Measurements from ENCODE around the gene STK16. TPM values are rescaled to one million over a fixed set of nuclear protein-coding genes. Genes with fewer than 3 reads are reported as not detected.

The STK16 gene
- total and polyA plus RNA-seq, 2 donors = 21.4 to 55.1 TPM

DNA sequence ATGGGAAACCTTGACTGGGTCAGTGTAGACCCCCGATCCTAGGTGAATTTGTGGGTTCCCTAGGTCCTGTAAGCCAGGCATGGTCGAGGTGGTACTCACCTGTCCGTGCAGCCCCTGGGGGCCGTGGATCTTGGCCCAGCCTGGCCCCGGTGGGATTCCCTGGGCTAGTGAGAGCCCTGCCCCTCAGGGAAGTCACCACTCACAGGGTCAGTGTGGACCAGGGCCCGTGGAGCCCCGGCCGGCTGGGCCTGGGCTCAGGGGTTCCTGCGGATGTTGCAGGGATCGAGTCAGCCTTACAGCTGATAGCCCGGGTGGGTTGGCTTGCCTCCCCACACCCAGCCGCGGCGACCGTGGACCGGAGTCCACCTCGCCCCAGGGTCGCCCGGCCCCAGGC, 16.4 kb upstream of the STK16 start:
- WGBS = 3% methylated on average over 19 of the region's 19 CpGs
- peak overlapping the region; percentile 70 to 99 for H3K4me3 ChIP-seq (ENCODE audit: low read length in 2 of 2)
- peaks cover 16 to 23% of the 10 kb centered on the region in 2 donors for H3K4me1 ChIP-seq (ENCODE audit: control insufficient read depth in 2 of 2, insufficient read depth in 2 of 2, low read length in 2 of 2)
- H3K27me3 ChIP-seq (ENCODE audit: control insufficient read depth in 2 of 2, insufficient read depth in 1 of 2, low read length in 1 of 2) = no peaks in the 10 kb centered on the region
- H3K27ac ChIP-seq (ENCODE audit: low read depth in 1 of 2, low read length in 1 of 2) = peak overlapping the region; percentile 60 to 99
- H3K9me3 ChIP-seq (ENCODE audit: control insufficient read depth in 2 of 2, insufficient read depth in 1 of 2, low read length in 1 of 2) = no peaks in the 10 kb centered on the region
- H3K36me3 ChIP-seq (ENCODE audit: control insufficient read depth in 2 of 2, insufficient read depth in 2 of 2, low read length in 1 of 2) = peaks cover 55 to 56% of the 10 kb centered on the region in 2 donors
- no peak for DNase-seq (ENCODE audit: low read depth in 6 of 9, low spot score in 9 of 9)

DNA sequence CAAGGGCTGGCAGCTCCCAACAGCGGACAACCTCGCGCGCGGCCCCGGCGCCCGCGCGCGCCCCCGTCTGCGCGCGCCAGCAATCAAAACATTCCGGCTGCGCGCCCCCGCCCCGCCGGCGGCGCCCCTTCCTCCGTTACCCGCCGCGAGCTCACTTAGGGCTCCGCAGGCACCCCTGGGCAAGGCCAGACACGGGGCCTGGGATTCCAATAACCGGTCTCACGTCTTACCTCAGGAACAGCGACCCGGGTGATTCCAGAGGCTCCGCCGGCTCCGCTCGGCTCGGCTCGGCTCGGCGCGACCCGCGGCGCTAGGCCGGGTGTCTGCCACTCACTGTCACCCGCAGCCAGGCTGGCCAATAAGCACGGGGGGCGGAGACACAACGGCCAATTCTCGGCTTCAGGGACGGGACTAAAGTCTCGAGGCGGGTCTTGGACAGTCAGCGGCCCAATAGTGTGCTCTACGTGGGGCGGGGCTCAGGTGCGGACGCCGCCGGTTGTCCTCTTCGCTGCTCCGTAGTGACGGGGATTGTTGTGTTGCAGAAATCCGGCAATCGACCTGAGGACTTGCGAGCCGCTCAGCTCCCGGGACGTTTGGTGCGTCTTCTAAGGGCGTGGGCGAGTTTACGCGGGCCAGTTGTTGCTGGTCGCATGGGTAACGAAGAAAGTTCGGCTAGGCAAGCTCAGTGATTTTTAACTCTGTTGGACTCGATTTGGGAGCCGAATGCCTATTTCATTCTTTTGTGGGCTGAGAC, 15.8 kb upstream of the STK16 start, which contains the start of the genes ANKZF1 and ATG9A:
ANKZF1 (plus strand) TSS at position 502 of the 754 bp plus-strand sequence. CDS start 452 bp downstream, outside the sequence.
ATG9A (minus strand) TSS at position 332 of the 754 bp plus-strand sequence. CDS start 1,612 bp downstream, outside the sequence.
- no peaks in the 10 kb centered on the region for H3K9me3 ChIP-seq (ENCODE audit: control insufficient read depth in 2 of 2, insufficient read depth in 1 of 2, low read length in 1 of 2)
- DNase-seq (ENCODE audit: low read depth in 6 of 9, low spot score in 9 of 9) = peak; percentile 85 to 99 (median 97)
- H3K36me3 ChIP-seq (ENCODE audit: control insufficient read depth in 2 of 2, insufficient read depth in 2 of 2, low read length in 1 of 2) = peaks cover 55 to 56% of the 10 kb centered on the region in 2 donors
- H3K27ac ChIP-seq (ENCODE audit: low read depth in 1 of 2, low read length in 1 of 2) = peak within 1 kb of the TSS; percentile 89 to 99
- H3K27me3 ChIP-seq (ENCODE audit: control insufficient read depth in 2 of 2, insufficient read depth in 1 of 2, low read length in 1 of 2) = no peaks in the 10 kb centered on the region
- WGBS = under 1% methylated on average over 80 of the region's 80 CpGs
- H3K4me3 ChIP-seq (ENCODE audit: low read length in 2 of 2) = peak within 1 kb of the TSS; percentile 70 to 99
- H3K4me1 ChIP-seq (ENCODE audit: control insufficient read depth in 2 of 2, insufficient read depth in 2 of 2, low read length in 2 of 2) = peaks cover 16 to 23% of the 10 kb centered on the region in 2 donors

DNA sequence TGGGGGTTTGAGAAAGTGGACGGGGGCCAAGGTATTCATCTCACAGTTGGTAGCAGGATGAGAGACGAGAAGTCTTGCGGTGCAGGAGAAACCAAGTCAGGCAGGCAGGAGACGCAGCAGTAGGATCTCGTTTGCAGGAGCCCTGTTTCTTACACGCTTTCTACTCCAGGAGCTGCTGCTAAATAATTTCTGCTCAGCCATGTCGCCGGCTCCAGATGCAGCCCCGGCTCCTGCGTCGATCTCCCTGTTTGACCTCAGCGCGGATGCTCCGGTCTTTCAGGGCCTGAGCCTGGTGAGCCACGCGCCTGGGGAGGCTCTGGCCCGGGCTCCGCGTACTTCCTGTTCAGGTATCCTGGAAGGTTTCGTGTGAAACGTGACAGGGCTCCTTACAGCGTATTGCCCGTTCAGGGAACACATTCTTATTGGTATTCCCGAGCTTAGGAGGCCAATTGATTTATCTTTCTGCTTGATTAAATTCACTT, 15.2 kb upstream of the STK16 start:
- DNase-seq (ENCODE audit: low read depth in 6 of 9, low spot score in 9 of 9) = peak in 2 of 9 donors; percentile 27 to 69
- under 1% methylated on average over 24 of the region's 24 CpGs for WGBS
- Histone ChIP-seq H3K4me3 (ENCODE audit: low read length in 2 of 2) (peak overlapping the region; percentile 70 to 99), H3K36me3 (ENCODE audit: control insufficient read depth in 2 of 2, insufficient read depth in 2 of 2, low read length in 1 of 2) (peaks cover 55 to 56% of the 10 kb centered on the region in 2 donors), H3K9me3 (ENCODE audit: control insufficient read depth in 2 of 2, insufficient read depth in 1 of 2, low read length in 1 of 2) (no peaks in the 10 kb centered on the region), H3K4me1 (ENCODE audit: control insufficient read depth in 2 of 2, insufficient read depth in 2 of 2, low read length in 2 of 2) (peaks cover 16 to 23% of the 10 kb centered on the region in 2 donors), H3K27ac (ENCODE audit: low read depth in 1 of 2, low read length in 1 of 2) (peak overlapping the region; percentile 89 to 96), H3K27me3 (ENCODE audit: control insufficient read depth in 2 of 2, insufficient read depth in 1 of 2, low read length in 1 of 2) (no peaks in the 10 kb centered on the region)

DNA sequence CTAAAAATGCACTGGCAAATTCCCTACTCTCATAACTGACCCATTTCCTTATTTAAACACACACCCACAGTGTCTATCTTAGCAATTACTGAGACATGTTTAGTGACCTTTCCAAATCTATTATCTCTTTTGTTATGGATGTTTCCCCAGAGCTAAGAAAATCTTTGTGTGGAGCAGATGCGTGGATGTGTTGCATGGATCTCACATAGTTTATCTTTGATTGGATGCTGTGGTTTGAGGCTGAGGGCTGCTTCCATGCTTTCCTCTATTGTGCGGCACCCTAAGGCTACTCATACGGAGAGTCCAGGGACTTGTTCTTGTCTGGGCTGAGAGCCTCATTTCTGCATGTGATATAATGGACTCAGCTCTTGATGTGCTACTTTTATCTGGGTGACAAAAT, 10.9 kb upstream of the STK16 start:
- Histone ChIP-seq H3K9me3 (ENCODE audit: control insufficient read depth in 2 of 2, insufficient read depth in 1 of 2, low read length in 1 of 2) (no peaks in the 10 kb centered on the region), H3K4me1 (ENCODE audit: control insufficient read depth in 2 of 2, insufficient read depth in 2 of 2, low read length in 2 of 2) (peaks cover 5 to 9% of the 10 kb centered on the region in 2 donors), H3K36me3 (ENCODE audit: control insufficient read depth in 2 of 2, insufficient read depth in 2 of 2, low read length in 1 of 2) (peaks cover 59 to 71% of the 10 kb centered on the region in 2 donors), H3K27me3 (ENCODE audit: control insufficient read depth in 2 of 2, insufficient read depth in 1 of 2, low read length in 1 of 2) (no peaks in the 10 kb centered on the region), H3K4me3 (ENCODE audit: low read length in 2 of 2) (no peak overlapping the region), H3K27ac (ENCODE audit: low read depth in 1 of 2, low read length in 1 of 2) (no peak overlapping the region)
- DNase-seq (ENCODE audit: low read depth in 6 of 9, low spot score in 9 of 9) = no peak
- WGBS = over 99% methylated on average over 3 of the region's 3 CpGs

DNA sequence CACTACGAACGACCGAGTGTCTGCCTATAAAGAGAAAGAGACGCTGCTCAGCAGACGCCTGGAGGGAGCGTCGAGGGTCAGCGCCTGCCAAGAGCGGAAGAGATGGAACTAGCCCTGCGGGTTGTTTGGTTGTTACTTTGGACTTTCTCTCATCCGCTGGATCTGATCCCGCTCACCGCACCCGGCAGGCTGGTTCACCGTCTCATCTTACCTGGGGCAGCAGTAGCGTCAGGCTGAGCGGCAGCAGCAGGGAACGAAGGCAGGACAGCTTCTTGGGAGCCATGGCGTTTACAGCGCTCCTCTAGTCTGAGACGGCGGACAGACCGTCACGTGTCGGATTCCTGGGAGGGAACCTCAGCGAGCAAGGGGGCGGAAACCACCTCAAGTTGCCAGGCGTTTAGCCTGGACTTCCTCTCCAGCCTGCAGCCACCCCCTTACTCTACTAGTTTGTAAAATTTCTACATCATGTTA, 2.0 kb upstream of the STK16 start:
- no peak for DNase-seq (ENCODE audit: low read depth in 6 of 9, low spot score in 9 of 9)
- Histone ChIP-seq H3K27ac (ENCODE audit: low read depth in 1 of 2, low read length in 1 of 2) (peak overlapping the region in 1 of 2 donors; percentile 26), H3K4me3 (ENCODE audit: low read length in 2 of 2) (no peak overlapping the region)

DNA sequence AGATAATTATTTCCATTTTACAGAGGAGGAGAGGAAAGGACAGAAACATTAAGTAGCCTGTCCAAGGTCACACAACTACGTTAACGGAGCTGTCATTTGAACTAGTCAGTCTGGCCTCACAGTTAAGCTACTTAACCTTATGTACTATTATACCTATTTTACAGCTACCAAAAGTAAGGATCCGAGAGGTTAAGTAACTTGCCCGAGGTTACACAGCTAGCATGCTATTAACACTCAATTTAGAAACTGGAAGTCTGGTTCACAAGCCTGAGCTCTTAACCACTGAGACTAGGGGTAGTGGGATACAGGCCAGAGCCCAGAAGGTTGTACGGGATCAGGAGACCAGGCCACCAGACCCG, 511 bp upstream of the STK16 start:
- H3K36me3 ChIP-seq (ENCODE audit: control insufficient read depth in 2 of 2, insufficient read depth in 2 of 2, low read length in 1 of 2) = peaks cover 7 to 17% of the 10 kb centered on the region in 2 donors
- peaks cover 0 to 2% of the 10 kb centered on the region in 2 donors for H3K27me3 ChIP-seq (ENCODE audit: control insufficient read depth in 2 of 2, insufficient read depth in 1 of 2, low read length in 1 of 2)
- no peak for DNase-seq (ENCODE audit: low read depth in 6 of 9, low spot score in 9 of 9)
- 44% methylated on average over 6 of the region's 6 CpGs for WGBS
- H3K4me1 ChIP-seq (ENCODE audit: control insufficient read depth in 2 of 2, insufficient read depth in 2 of 2, low read length in 2 of 2) = peaks cover 41 to 50% of the 10 kb centered on the region in 2 donors
- peak overlapping the region; percentile 87 to 98 for H3K4me3 ChIP-seq (ENCODE audit: low read length in 2 of 2)
- peak overlapping the region; percentile 83 to 96 for H3K27ac ChIP-seq (ENCODE audit: low read depth in 1 of 2, low read length in 1 of 2)
- peaks cover 0 to 5% of the 10 kb centered on the region in 2 donors for H3K9me3 ChIP-seq (ENCODE audit: control insufficient read depth in 2 of 2, insufficient read depth in 1 of 2, low read length in 1 of 2)

More for the DNA sequence above, 2.0 kb upstream of the STK16 start:
- peaks cover 0 to 2% of the 10 kb centered on the region in 2 donors for H3K27me3 ChIP-seq (ENCODE audit: control insufficient read depth in 2 of 2, insufficient read depth in 1 of 2, low read length in 1 of 2)
- WGBS = 72% methylated on average over 28 of the region's 28 CpGs
- H3K4me1 ChIP-seq (ENCODE audit: control insufficient read depth in 2 of 2, insufficient read depth in 2 of 2, low read length in 2 of 2) = peaks cover 27 to 36% of the 10 kb centered on the region in 2 donors
- peaks cover 0 to 5% of the 10 kb centered on the region in 2 donors for H3K9me3 ChIP-seq (ENCODE audit: control insufficient read depth in 2 of 2, insufficient read depth in 1 of 2, low read length in 1 of 2)
- H3K36me3 ChIP-seq (ENCODE audit: control insufficient read depth in 2 of 2, insufficient read depth in 2 of 2, low read length in 1 of 2) = peaks cover 9 to 19% of the 10 kb centered on the region in 2 donors

DNA sequence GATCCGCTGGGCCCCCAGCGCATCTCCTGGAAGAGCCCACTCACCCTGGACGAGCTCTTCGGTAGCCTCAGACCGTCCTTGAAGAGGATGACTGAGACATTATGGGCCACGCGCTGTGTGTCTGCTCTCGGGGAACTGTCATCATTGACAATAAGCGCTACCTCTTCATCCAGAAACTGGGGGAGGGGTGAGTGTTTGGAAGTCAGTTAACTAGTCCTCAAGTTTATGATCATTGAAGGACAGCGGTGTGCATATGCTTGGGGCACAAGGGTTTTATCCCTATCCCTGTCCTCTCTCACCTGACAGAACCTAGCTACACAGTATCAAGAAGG, 586 bp downstream of the STK16 start:
- Histone ChIP-seq H3K27me3 (ENCODE audit: control insufficient read depth in 2 of 2, insufficient read depth in 1 of 2, low read length in 1 of 2) (peaks cover 0 to 2% of the 10 kb centered on the region in 2 donors), H3K4me3 (ENCODE audit: low read length in 2 of 2) (peak overlapping the region; percentile 87 to 98), H3K27ac (ENCODE audit: low read depth in 1 of 2, low read length in 1 of 2) (peak overlapping the region; percentile 83 to 96), H3K4me1 (ENCODE audit: control insufficient read depth in 2 of 2, insufficient read depth in 2 of 2, low read length in 2 of 2) (peaks cover 43 to 59% of the 10 kb centered on the region in 2 donors), H3K9me3 (ENCODE audit: control insufficient read depth in 2 of 2, insufficient read depth in 1 of 2, low read length in 1 of 2) (peaks cover 0 to 5% of the 10 kb centered on the region in 2 donors), H3K36me3 (ENCODE audit: control insufficient read depth in 2 of 2, insufficient read depth in 2 of 2, low read length in 1 of 2) (peaks cover 17 to 23% of the 10 kb centered on the region in 2 donors)
- peak in 1 of 9 donors; percentile 50 for DNase-seq (ENCODE audit: low read depth in 6 of 9, low spot score in 9 of 9)
- 30% methylated on average over 10 of the region's 10 CpGs for WGBS

DNA sequence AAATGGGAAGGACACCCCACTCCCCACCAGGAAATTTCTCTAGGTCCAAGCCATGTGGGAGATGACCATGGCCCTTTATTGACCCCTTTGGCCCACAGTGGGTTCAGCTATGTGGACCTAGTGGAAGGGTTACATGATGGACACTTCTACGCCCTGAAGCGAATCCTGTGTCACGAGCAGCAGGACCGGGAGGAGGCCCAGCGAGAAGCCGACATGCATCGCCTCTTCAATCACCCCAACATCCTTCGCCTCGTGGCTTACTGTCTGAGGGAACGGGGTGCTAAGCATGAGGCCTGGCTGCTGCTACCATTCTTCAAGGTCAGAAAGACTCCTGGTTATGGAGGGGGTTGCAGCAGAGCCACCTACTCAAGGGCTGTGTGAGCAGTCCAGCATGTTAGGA, 1.3 kb downstream of the STK16 start:
- Histone ChIP-seq H3K27me3 (ENCODE audit: control insufficient read depth in 2 of 2, insufficient read depth in 1 of 2, low read length in 1 of 2) (peaks cover under 1 to 6% of the 10 kb centered on the region in 2 donors), H3K4me1 (ENCODE audit: control insufficient read depth in 2 of 2, insufficient read depth in 2 of 2, low read length in 2 of 2) (peaks cover 43 to 63% of the 10 kb centered on the region in 2 donors), H3K36me3 (ENCODE audit: control insufficient read depth in 2 of 2, insufficient read depth in 2 of 2, low read length in 1 of 2) (peaks cover 23% of the 10 kb centered on the region in 2 donors), H3K4me3 (ENCODE audit: low read length in 2 of 2) (peak overlapping the region in 1 of 2 donors; percentile 98), H3K9me3 (ENCODE audit: control insufficient read depth in 2 of 2, insufficient read depth in 1 of 2, low read length in 1 of 2) (peaks cover 0 to 5% of the 10 kb centered on the region in 2 donors), H3K27ac (ENCODE audit: low read depth in 1 of 2, low read length in 1 of 2) (peak overlapping the region in 1 of 2 donors; percentile 72)
- DNase-seq (ENCODE audit: low read depth in 6 of 9, low spot score in 9 of 9) = no peak
- WGBS = 93% methylated on average over 10 of the region's 10 CpGs
